EL (cell line): ENCODE measurements around the gene C1R.
"Not testable (repeated sequence)": the region's sequence is repeated elsewhere in the genome, so short reads cannot be mapped to it uniquely, and the experiment has no call there.

ENCODE experiments used
- DNase-seq: peaks from one replicate; pipeline ENCODE4 v3.0.0-alpha.2; 2016

The C1R gene

DNA sequence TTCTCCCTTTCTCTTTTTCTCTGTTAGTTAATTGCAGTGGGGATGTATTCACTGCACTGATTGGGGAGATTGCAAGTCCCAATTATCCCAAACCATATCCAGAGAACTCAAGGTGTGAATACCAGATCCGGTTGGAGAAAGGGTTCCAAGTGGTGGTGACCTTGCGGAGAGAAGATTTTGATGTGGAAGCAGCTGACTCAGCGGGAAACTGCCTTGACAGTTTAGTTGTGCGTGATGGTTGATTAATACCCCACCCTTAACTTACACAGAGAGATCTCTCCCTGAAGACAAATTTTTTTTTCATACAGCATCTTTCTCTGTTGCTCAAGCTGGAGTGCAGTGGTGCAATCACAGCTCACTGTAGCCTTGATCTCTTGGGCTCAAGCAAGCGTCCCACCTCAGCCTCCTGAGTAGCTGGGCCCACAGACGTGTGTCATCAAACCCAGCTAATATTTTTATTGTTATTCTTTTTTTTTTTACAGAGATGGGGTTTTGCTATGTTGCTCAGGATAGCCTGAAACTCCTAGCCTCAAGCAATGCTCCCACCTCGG, 27.1 kb downstream of the C1R start:
- no peak for DNase-seq

DNA sequence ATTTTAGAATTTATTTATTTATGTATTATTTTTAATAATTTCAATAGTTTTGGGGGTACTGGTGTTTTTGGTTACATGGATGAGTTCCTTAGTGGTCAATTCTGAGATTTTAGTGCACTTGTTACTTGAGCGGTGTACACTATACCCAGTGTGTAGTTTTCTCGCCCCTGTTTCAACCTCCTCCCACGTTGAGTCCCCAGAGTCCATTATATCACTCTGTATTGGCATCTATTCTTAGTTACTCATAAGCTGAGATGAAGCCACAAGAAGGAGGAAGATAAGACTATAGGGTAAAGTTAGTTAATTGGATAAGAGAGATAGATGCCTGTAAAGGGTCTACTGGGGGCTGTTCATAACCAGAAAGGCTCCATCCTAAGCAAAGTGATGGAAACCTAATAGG, 27.7 kb downstream of the C1R start:
- no peak for DNase-seq

- DNase-seq, result no peak
Observed at GRCh38 chr12:7061596-7061995, 30.6 kb downstream of the C1R start.

DNA sequence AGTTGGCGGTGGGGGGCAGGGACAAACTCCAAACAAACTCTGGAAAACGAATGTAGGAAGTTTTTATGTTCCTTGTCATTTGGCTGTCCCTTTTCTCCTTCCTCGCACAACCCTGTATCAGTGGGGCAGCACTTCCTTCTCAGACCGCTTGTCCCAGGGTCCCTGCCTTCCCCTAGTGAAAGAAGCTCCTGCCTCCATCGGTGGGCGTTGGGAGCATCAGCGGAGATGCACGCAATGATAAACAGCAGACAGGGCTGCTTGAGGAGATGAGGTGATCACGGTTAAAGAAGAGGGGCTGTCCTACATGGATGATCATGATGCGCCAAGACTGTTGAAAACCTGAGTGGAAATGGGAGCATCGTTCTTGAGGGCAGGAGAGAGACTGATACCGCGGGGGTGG, 31.1 kb downstream of the C1R start:
- DNase-seq, result no peak

DNA sequence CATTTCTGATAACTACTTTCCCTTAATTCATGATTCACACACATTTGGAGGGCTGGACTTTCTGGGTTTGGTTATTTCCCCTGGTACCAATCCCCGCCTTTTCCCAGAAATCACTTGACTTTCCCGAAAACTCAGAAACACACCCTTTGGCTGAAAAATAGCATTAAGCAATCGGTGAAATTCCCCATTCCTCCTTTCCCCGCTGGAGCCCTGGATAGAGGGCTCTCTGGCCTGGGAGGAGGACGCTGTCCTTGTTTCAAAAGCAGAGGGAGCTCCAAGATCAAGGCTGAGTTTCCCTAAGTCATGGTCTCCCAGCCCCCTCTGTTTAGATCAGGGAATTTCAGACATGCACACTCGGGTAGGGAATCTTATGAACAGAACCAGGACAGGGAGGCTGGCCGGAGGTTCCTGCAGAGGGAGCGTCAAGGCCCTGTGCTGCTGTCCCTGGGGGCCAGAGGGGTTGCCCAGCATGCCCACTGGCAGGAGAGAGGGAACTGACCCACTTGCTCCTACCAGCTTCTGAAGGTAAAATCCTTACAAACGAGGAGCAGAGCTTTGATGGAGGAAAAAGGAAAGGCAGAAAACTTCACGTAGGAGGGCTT, 31.8 kb downstream of the C1R start, which contains the start of gene C1S:
C1S (plus strand) TSS at position 366 of the 602 bp plus-strand sequence. CDS start 1,195 bp downstream, outside the sequence.
- DNase-seq, result peak; percentile 98

DNA sequence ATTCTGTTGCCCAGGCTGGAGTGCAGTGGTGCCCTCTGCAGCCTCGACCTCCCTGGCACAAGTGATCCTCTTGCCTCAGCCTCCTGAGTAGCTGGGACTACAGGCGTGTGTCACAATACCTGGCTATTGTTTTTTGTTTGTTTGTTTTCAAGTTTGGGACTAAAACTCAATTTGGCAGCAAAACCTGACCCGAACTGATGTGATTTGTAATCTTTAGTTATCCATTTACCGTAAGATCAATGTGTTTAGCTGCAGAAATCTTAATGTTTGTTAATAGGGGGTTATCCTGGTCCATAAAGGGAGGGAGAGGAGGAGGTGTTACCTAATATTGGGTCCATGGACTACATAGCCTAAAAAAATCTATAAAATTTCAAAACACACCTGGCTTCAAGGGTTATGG, 32.5 kb downstream of the C1R start:
- DNase-seq, result no peak

DNA sequence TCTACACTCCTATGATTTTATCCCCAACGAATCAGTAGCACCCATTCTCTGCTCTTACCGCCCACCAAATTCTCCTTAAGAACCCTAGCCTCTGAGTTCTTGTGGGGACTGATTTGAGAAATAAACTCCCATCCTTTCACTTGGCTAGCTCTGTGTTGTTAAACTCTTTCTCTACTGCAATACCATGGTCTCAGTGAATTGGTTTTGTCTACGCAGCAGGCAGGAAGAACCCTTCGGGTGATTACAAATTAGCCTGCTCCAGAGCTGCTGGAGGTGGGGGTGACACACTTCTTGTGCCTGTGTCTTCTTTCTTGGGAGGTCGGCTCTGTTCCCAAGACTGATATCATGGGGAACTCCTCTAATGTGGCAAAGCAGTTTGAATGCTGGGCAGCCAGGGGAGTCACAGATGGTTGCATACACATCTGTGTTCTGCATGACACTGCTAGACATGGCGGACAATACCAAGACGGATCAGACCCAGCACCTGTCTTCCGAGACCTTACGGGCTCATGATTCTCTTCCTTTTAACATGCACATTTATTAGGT, 33.3 kb downstream of the C1R start:
- no peak for DNase-seq

- DNase-seq, result no peak
Observed at GRCh38 chr12:7058163-7058845, 33.9 kb downstream of the C1R start.

DNA sequence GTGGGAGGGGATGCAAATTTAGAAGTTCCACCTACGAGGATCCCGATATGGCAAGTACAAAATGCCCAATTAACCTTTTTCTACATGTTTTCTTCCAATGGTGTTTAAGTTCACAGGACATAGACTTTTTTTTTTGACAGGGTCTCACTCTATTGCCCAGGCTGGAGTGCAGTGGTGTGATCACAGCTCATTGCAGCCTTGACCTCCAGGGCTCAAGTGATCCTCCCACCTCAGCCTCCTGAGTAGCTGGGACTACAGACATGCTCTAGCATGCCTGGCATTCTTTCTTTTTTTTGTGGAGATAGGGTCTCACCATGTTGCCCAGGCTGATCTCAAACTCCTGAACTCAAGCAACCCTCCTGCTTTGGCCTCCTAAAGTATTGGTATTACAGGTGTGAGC, 36.5 kb downstream of the C1R start:
- DNase-seq, result not testable (repeated sequence)

DNA sequence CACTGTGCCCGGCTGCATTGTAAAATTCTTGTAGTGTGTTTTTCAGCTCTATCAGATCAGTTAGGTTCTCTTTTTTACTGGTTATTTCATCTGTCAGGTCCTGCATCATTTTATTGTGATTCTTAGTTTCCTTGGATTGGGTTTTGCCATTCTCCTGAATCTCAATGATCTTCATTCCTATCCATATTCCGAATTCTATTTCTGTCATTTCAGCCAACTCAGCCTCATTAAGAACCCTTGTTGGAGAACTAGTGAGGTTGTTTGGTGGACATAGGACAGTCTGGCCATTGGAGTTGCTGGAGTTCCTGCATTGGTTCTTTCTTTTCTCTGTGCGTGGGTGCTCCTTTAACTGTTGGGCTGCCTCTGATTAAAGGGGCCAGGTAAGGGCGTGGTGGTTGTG, 37.3 kb downstream of the C1R start:
- no peak for DNase-seq

DNA sequence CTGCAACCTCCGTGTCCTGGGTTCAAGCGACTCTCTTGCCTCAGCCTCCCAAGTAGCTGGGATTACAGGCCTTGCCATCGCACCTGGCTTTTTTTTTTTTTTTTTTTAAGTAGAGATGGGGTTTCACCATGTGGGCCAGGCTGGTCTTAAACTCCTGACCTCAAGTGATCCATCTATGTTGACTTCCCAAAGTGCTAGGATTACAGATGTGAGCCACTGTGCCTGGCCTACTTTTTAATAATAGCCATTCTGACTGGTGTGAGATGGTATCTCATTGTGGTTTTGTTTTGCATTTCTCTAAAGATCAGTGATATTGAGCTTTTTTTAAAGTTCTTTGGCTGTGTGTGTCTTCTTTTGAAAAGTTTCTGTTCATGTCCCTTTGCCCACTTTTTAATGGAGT, 42.3 kb downstream of the C1R start:
- not testable (repeated sequence) for DNase-seq

DNA sequence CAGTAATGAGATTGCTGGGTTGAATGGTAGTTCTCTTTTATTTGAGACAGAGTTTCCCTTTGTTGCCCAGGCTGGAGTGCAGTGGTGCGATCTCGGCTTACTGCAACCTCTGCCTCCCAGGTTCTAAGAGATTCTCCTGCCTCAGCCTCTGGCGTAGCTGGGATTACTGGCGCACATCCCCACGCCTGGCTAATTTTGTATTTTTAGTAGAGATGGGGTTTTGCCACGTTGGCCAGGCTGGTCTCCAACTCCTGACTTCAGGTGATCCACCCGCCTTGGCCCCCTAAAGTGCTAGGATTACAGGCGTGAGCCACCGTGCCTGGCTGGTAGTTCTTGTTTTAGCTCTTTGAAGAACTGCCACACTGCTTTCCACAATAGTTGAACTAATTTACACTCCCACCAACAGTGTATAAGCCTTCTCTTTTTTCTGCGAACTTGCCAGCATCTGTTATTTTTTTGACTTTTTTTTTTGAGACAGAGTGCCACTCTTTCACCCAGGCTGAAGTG, 42.7 kb downstream of the C1R start:
- DNase-seq, result not testable (repeated sequence)

DNA sequence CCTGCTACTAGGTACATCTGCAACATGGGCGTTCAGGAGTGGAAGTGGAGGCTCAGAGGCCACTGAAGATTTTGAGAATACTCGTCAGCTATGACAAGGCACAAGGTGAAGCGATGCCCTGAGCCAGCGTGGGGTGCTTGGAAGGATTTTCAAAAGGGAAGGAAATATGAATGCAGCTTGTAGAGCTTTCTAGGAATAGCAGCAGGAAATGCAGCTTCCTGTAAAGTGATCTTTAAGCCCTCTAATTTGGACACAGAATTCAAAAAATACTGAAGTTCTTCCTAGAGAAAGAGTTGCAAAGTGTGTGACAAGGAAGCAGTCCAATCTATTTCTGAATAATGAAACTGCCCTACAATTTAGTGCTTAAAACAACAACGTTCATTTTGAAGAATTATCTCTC, 44.9 kb downstream of the C1R start:
- DNase-seq, result no peak

DNA sequence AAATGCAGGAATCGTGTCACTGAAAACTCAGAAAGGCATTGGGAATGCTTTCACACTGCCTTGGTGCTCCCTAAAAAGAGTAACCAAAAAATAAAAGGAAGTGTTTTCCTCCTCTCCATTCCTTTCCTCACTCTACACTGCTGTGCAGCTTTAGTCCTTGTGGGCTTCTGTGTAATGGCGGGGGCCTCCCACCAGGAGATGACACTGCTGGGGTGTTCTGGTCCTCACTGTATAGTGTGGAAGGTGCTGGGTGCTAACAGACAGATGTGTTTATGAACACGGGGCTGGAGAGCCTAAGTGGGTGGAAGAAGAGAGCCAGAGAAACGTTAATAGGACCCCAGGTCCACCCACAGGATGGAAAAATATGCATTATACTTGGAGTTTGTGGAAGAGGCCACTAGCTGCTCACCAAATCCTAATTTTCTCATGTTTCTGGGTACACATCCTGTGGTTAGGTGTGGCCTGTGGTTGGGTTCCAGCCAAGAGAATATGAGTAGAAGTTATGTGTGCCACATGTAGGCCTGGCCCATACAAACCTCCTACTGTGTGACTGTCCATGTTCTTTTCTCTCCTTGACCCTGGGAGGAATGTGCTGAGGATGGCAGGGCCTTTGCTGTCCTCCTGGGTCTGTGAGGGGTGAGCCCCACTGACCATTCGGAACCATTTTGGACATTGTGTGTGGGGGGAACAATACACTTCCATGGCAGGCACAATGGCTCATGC, 45.7 kb downstream of the C1R start:
- DNase-seq, result no peak

DNA sequence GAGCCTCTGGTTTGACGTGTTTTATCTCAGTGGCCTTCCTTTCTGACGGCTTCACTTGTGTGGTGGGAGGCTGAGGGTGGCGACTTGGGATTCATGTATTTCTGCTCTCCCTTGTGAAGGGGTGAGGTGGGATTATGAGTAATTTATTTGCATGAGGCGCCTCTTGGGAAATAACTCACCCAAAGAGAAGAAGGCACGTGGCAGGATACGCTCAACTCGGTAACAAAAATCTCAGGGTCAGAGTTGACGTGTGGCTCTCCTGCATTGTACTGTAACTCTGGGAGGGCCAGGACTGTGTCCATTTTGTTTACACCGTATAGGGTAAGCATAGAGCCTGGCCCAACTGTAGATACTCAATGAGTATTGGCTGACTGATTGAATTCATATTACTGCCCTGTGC, 46.3 kb downstream of the C1R start:
- DNase-seq, result no peak

GRCh38 chr12:7042842-7043241, 49.4 kb downstream of the C1R start:
- DNase-seq, result peak; percentile 50

- DNase-seq, result no peak
Observed at GRCh38 chr12:7039403-7039802, 52.8 kb downstream of the C1R start.

DNA sequence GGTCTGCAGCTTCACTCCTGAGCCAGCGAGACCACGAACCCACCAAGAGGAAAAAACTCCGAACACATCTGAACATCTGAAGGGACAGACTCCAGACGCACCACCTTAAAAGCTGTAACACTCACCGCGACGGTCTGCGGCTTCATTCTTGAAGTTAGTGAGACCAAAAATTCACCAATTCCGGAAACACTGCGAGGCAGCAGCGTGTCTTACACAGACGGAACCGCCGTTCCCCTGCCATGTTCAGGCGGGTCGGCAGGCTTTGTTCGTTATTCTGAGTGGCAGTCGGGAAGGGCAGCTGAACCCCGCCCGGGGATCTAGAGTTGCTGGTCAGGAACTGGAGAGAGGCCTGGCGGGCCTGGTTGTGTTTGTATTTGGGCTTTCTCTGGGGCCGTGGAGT, 53.7 kb downstream of the C1R start:
- no peak for DNase-seq

- DNase-seq, result not testable (repeated sequence)
Observed at GRCh38 chr12:7037411-7037810, 54.8 kb downstream of the C1R start.

- no peak for DNase-seq
Observed at GRCh38 chr12:7035463-7035862, 56.8 kb downstream of the C1R start.

DNA sequence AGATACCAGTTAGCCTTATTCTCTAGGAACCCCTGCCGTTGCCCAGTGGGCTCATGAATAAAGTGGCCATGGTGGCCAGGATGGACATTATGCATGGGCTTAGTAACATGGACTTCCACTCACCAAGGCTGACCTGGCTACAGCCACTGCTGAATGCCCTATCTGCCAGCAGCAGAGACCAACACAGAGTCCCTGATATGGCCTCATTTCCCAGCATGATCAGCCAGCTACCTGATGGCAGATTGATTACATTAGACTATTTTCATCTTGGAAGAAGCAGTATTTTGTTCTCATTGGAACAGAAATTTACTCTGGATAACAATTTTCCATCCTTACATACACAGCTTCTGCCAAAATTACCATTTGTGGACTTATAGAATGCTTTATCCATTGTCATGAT, 57.8 kb downstream of the C1R start:
- DNase-seq, result no peak

GRCh38 chr12:7032990-7033389, 59.3 kb downstream of the C1R start:
- DNase-seq, result no peak

DNA sequence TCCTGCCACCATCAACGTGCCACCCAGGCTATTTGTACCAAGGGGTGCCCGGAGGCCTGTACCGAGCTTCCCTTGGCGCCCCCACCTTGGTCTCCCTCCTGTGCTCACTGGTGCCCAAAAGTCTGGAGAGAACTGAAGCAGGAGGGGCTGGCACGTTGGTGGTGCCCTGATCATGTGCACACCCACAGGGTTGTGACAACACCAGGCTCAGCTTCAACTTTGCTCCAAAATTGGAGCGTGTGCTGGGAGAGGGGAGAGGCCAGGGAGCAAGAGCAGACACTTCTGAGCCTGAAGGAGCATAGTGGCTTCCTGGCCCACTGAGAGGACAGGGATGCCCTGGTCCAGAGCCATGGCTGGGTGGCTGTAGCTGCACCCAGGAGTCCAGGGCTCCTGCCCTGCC, 60.9 kb downstream of the C1R start:
- no peak for DNase-seq
